MCF 10A (cell line): ENCODE data around the gene CUBN. TPM values are rescaled to one million over a fixed set of nuclear protein-coding genes. Genes with fewer than 3 reads are reported as not detected.

Experiments
- BruUV-seq: library from RNA; stranded (reverse); fragments of 400-500 nt; replicated peaks from 2 replicates; lab custom pipeline; 2021; lab: Mats Ljungman, UMichigan
- CTCF ChIA-PET: fragments of 300-600 bp; sonication (Branson Sonifier 250); formaldehyde crosslinking; extraction: SDS; loops from one replicate; lab custom pipeline; 2021; ENCODE audit warnings: antibody characterized with exemption, inconsistent platforms; lab: Yijun Ruan, JAX
- POLR2A ChIA-PET: fragments of 300-600, 350-650 bp; sonication (Branson Sonifier 250); formaldehyde crosslinking; extraction: SDS; loops from one replicate; lab custom pipeline; 2020; ENCODE audit warnings: antibody characterized with exemption, inconsistent platforms; lab: Yijun Ruan, JAX
- DNase-seq: peaks from one replicate; pipeline ENCODE4 v3.0.0-alpha.2; 2018; ENCODE audit not compliant: unreplicated experiment
- H3K27ac Mint-ChIP-seq: one replicate; pipeline ENCODE4 v1.8.0; 2022; ENCODE audit warnings: mild to moderate bottlenecking, low read depth, mixed read lengths; ENCODE audit not compliant: unreplicated experiment
- H3K27me3 Mint-ChIP-seq: one replicate; pipeline ENCODE4 v1.8.0; 2022; ENCODE audit warnings: mixed read lengths; ENCODE audit not compliant: insufficient read depth, unreplicated experiment
- H3K36me3 Mint-ChIP-seq: one replicate; pipeline ENCODE4 v1.8.0; 2022; ENCODE audit warnings: mild to moderate bottlenecking, moderate library complexity, mixed read lengths; ENCODE audit not compliant: insufficient read depth, unreplicated experiment
- H3K4me1 Mint-ChIP-seq: one replicate; pipeline ENCODE4 v1.8.0; 2022; ENCODE audit warnings: mixed read lengths; ENCODE audit not compliant: insufficient read depth, unreplicated experiment
- H3K4me3 Mint-ChIP-seq: one replicate; pipeline ENCODE4 v1.8.0; 2022; ENCODE audit warnings: mild to moderate bottlenecking, moderate library complexity, mixed read lengths; ENCODE audit not compliant: unreplicated experiment
- H3K9me3 Mint-ChIP-seq: one replicate; pipeline ENCODE4 v1.8.0; 2022; ENCODE audit warnings: mixed read lengths; ENCODE audit not compliant: unreplicated experiment
- intact Hi-C: fragments of 100-400 bp; cut with micrococcal nuclease; formaldehyde crosslinking; loops from 2 replicates; pipeline ENCODE4 v1.14.1; 2022
- total RNA-seq: library from RNA; stranded (reverse); gene quantifications from 2 replicates; pipeline ENCODE4 v1.2.3, GENCODE V29; 2022
- TF ChIP-seq, protein P1 (sequence below): fragments of 200-600 bp; IDR thresholded peaks from one replicate; pipeline ENCODE4 v1.8.0; 2022; ENCODE audit warnings: antibody characterized with exemption, mild to moderate bottlenecking; ENCODE audit not compliant: unreplicated experiment

CUBN gene
- total RNA-seq, 1 experiment from 2014 or later: 1.3 TPM

- no peak overlapping the region for H3K4me3 Mint-ChIP-seq
- no peaks in the 10 kb centered on the region for H3K27me3 Mint-ChIP-seq
- ChIA-PET CTCF (no interaction called here), POLR2A (no interaction called here)
- intact Hi-C loops: no loop called here
- no TSS peak for BruUV-seq
- H3K9me3 Mint-ChIP-seq: no peaks in the 10 kb centered on the region
- no peak overlapping the region for H3K27ac Mint-ChIP-seq
- TF ChIP-seq, protein P1, sequence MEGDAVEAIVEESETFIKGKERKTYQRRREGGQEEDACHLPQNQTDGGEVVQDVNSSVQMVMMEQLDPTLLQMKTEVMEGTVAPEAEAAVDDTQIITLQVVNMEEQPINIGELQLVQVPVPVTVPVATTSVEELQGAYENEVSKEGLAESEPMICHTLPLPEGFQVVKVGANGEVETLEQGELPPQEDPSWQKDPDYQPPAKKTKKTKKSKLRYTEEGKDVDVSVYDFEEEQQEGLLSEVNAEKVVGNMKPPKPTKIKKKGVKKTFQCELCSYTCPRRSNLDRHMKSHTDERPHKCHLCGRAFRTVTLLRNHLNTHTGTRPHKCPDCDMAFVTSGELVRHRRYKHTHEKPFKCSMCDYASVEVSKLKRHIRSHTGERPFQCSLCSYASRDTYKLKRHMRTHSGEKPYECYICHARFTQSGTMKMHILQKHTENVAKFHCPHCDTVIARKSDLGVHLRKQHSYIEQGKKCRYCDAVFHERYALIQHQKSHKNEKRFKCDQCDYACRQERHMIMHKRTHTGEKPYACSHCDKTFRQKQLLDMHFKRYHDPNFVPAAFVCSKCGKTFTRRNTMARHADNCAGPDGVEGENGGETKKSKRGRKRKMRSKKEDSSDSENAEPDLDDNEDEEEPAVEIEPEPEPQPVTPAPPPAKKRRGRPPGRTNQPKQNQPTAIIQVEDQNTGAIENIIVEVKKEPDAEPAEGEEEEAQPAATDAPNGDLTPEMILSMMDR: no peak
- H3K36me3 Mint-ChIP-seq: no peaks in the 10 kb centered on the region
- DNase-seq: no peak
- peaks cover 9% of the 10 kb centered on the region for H3K4me1 Mint-ChIP-seq
Measured at GRCh38 chr10:16991011-16991410, 138.6 kb downstream of the CUBN start.

GRCh38 chr10:16989826-16990293 is 139.8 kb downstream of the CUBN start:
- Mint-ChIP-seq H3K27me3 (no peaks in the 10 kb centered on the region), H3K4me3 (no peak overlapping the region), H3K9me3 (no peaks in the 10 kb centered on the region), H3K36me3 (no peaks in the 10 kb centered on the region), H3K27ac (no peak overlapping the region), H3K4me1 (peaks cover 6% of the 10 kb centered on the region)
- TF ChIP-seq, protein P1: no peak
- CTCF ChIA-PET: interaction anchor here (0.6 to 0.7 kb wide), 2 partner anchors 41 to 71 kb away, joined by 3 read pairs; no protein-coding TSS in a partner anchor
- POLR2A ChIA-PET: interaction anchor here (0.7 kb wide), 1 partner anchor 56 kb away, joined by 3 read pairs; no protein-coding TSS in a partner anchor
- intact Hi-C loops: no loop called here
- no peak for DNase-seq
- no TSS peak for BruUV-seq

DNA sequence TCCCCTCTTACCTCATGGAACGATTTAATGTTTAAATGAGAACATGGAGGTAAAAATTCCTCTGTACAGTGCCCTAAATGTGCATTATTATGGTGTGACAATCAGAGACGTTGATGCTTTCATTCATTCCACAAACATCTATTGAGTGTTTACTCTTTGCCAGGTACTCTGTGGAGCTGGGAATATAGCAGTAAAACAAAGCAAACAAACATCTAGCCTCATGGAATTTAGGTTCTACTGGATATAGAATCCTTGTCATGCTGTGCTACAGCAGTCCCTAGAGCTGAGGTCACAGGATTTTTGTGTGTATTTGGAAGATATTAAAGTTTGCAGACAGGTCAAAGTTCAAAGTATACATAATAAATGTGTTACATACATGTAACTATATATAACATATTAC is 140.7 kb downstream of the CUBN start:
- TF ChIP-seq, protein P1: no peak
- H3K4me1 Mint-ChIP-seq: peaks cover 6% of the 10 kb centered on the region
- POLR2A ChIA-PET: no interaction called here
- no peaks in the 10 kb centered on the region for H3K9me3 Mint-ChIP-seq
- H3K27ac Mint-ChIP-seq: no peak overlapping the region
- no TSS peak for BruUV-seq
- no peak for DNase-seq
- H3K4me3 Mint-ChIP-seq: no peak overlapping the region
- intact Hi-C loops: no loop called here
- CTCF ChIA-PET: interaction anchor here (0.6 to 1.0 kb wide), 2 partner anchors 12 to 239 kb away, joined by 3 to 4 read pairs; no protein-coding TSS in a partner anchor
- H3K36me3 Mint-ChIP-seq: no peaks in the 10 kb centered on the region
- no peaks in the 10 kb centered on the region for H3K27me3 Mint-ChIP-seq

DNA sequence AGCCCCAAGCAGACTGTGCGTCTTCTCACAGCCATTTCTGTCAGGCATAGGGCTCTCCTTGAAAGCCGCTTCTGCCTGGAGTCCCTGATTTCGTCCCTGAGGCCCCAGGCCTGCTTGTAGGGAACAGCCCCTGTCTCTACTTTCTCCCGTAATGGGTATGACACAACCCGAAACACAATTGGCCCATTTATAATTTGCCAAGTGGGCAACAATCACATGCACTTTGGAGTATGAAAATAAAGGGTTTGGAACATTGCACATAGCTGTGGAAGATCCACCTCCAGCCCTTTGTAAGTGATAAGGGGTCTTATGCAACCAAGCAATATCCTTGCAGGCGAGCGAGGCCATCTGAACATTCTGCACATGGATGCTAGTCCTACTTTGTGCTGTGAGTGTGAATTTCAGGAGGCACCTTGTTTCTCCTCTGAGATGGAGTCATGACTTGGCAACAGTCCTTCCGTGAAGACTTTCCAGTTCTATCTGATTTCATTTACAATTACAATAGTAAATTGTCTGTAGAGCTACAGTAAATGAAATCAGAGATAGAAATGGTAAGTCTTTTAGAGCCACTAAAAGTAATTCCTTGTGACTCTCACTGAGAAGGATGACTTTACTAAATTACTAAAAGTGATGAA is 141.5 kb downstream of the CUBN start:
- Mint-ChIP-seq H3K27ac (no peak overlapping the region), H3K4me1 (peaks cover 6% of the 10 kb centered on the region), H3K9me3 (no peaks in the 10 kb centered on the region), H3K36me3 (no peaks in the 10 kb centered on the region), H3K27me3 (no peaks in the 10 kb centered on the region), H3K4me3 (no peak overlapping the region)
- no TSS peak for BruUV-seq
- DNase-seq: no peak
- ChIA-PET POLR2A (interaction anchor here (0.6 to 1.0 kb wide), 3 partner anchors 10 to 286 kb away, joined by 3 read pairs; no protein-coding TSS in a partner anchor), CTCF (interaction anchor here (1.0 to 1.1 kb wide), 2 partner anchors 13 kb away, joined by 3 to 4 read pairs; no protein-coding TSS in a partner anchor)
- TF ChIP-seq, protein P1: no peak
- intact Hi-C loops: no loop called here
